ENCODE measurements around the gene ZNF691.
A peak's percentile ranks its signal among the peaks of the same experiment; 100 is the strongest.

ZNF691 gene

GRCh38 chr1:42821690-42822089, 24.7 kb upstream of the ZNF691 start:
- TF ChIP-seq CTCF (IDR thresholded peaks at IDR 0.05; ENCODE audit: control insufficient read depth, insufficient read depth, low read depth, low read length, missing control alignments): no peak
- DNase-seq (ENCODE audit: low read depth): no peak
- H3K4me3 ChIP-seq (ENCODE audit: control insufficient read depth, low read depth, low read length): no peak overlapping the region

GRCh38 chr1:42822800-42823392, 23.5 kb upstream of the ZNF691 start:
- DNase-seq (ENCODE audit: low read depth): peak; percentile 89
- H3K4me3 ChIP-seq (ENCODE audit: control insufficient read depth, low read depth, low read length): no peak overlapping the region

GRCh38 chr1:42824481-42825035, 21.9 kb upstream of the ZNF691 start:
- TF ChIP-seq CTCF (IDR thresholded peaks at IDR 0.05; ENCODE audit: control insufficient read depth, insufficient read depth, low read depth, low read length, missing control alignments): no peak
- no peak for DNase-seq (ENCODE audit: low read depth)
- no peak overlapping the region for H3K4me3 ChIP-seq (ENCODE audit: control insufficient read depth, low read depth, low read length)

More at GRCh38 chr1:42822800-42823392, 23.5 kb upstream of the ZNF691 start:
- TF ChIP-seq CTCF (IDR thresholded peaks at IDR 0.05; ENCODE audit: control insufficient read depth, insufficient read depth, low read depth, low read length, missing control alignments): no peak

- no peak for DNase-seq (ENCODE audit: low read depth)
- TF ChIP-seq CTCF (IDR thresholded peaks at IDR 0.05; ENCODE audit: control insufficient read depth, insufficient read depth, low read depth, low read length, missing control alignments): no peak
These were observed 21.2 kb upstream of the ZNF691 start for GRCh38 chr1:42825036-42825851.

GRCh38 chr1:42830631-42831030, 15.8 kb upstream of the ZNF691 start:
- TF ChIP-seq CTCF (IDR thresholded peaks at IDR 0.05; ENCODE audit: control insufficient read depth, insufficient read depth, low read depth, low read length, missing control alignments): no peak
- DNase-seq (ENCODE audit: low read depth): no peak
- H3K4me3 ChIP-seq (ENCODE audit: control insufficient read depth, low read depth, low read length): no peak overlapping the region

More at GRCh38 chr1:42825036-42825851, 21.2 kb upstream of the ZNF691 start:
- H3K4me3 ChIP-seq (ENCODE audit: control insufficient read depth, low read depth, low read length): no peak overlapping the region

GRCh38 chr1:42831273-42831672, 15.1 kb upstream of the ZNF691 start:
- no peak for DNase-seq (ENCODE audit: low read depth)
- no peak for TF ChIP-seq CTCF (IDR thresholded peaks at IDR 0.05; ENCODE audit: control insufficient read depth, insufficient read depth, low read depth, low read length, missing control alignments)
- H3K4me3 ChIP-seq (ENCODE audit: control insufficient read depth, low read depth, low read length): no peak overlapping the region
